Body of pancreas (tissue), 4 donors: Measurements from ENCODE around the gene LTBP1.

Source experiments
- CTCF ChIP-seq, 7 experiments: fragments of 450-650 bp in 4 of 7; fragments of 200-600 bp in 3 of 7; sonication (generic) in 3 of 7; IDR thresholded peaks; one replicate each; pipeline ENCODE4 v1.5.1; 2016 to 2019; ENCODE audit warnings: antibody characterized with exemption in 7 of 7
- POLR2A ChIP-seq, 3 donors: fragments of 450-650 bp; IDR thresholded peaks; one replicate each; pipeline ENCODE4 v1.6.1; 2016; ENCODE audit warnings: antibody characterized with exemption in 3 of 3, mild to moderate bottlenecking in 2 of 3

DNA sequence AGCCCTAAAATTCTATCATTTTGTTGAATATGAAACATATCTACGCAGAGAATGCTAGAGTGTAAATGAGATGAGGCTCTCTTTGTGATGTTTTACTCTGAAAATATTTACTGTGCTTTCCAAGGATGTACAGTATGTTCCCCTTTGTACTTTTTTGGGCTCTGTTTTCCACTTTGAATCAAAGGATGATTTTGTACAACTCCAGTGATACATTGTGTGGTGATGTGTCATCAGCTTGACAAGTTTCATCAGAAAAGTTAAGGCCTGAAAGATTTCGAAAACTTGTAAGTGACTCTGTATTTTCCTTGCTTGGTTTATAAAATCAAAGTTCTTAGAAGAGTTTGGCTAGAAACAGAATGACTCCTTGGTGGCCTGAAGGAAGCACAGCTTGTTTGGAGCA is 206.3 kb downstream of the LTBP1 start:
- TF ChIP-seq CTCF (IDR thresholded peaks at IDR 0.05) (no peak), POLR2A (IDR thresholded peaks at IDR 0.05) (no peak)
